Calu3 (cell line): ENCODE results near the gene ERC2. TPM values are rescaled to one million over a fixed set of nuclear protein-coding genes. Genes with fewer than 3 reads are reported as not detected.

Experiments
- BruUV-seq: library from RNA; stranded (reverse); fragments of 400-500 nt; replicated peaks from 2 replicates; lab custom pipeline; 2021; lab: Mats Ljungman, UMichigan
- CTCF ChIA-PET: fragments of 300-600 bp; sonication (Branson Sonifier 250); formaldehyde crosslinking; loops from one replicate; lab custom pipeline; 2022; ENCODE audit warnings: antibody characterized with exemption; lab: Charles Lee
- DNase-seq: peaks from one replicate; pipeline ENCODE4 v3.0.0; 2022
- H3K27ac Mint-ChIP-seq: one replicate; pipeline ENCODE4 v1.8.0; 2022; ENCODE audit warnings: mixed read lengths; ENCODE audit not compliant: unreplicated experiment
- H3K27me3 Mint-ChIP-seq: one replicate; pipeline ENCODE4 v1.8.0; 2022; ENCODE audit warnings: mixed read lengths; ENCODE audit not compliant: unreplicated experiment
- H3K36me3 Mint-ChIP-seq: one replicate; pipeline ENCODE4 v1.8.0; 2022; ENCODE audit warnings: mild to moderate bottlenecking, moderate library complexity, mixed read lengths; ENCODE audit not compliant: insufficient read depth, unreplicated experiment
- H3K4me1 Mint-ChIP-seq: one replicate; pipeline ENCODE4 v1.8.0; 2022; ENCODE audit warnings: mild to moderate bottlenecking, low read depth, mixed read lengths; ENCODE audit not compliant: unreplicated experiment
- H3K4me3 Mint-ChIP-seq: one replicate; pipeline ENCODE4 v1.8.0; 2022; ENCODE audit warnings: mild to moderate bottlenecking, low read depth, moderate library complexity, mixed read lengths; ENCODE audit not compliant: unreplicated experiment
- H3K9me3 Mint-ChIP-seq: one replicate; pipeline ENCODE4 v1.8.0; 2022; ENCODE audit warnings: low read depth, mixed read lengths; ENCODE audit not compliant: unreplicated experiment
- CTCF ChIP-seq: fragments of 200-600 bp; IDR thresholded peaks from one replicate; pipeline ENCODE4 v1.8.0; 2022; ENCODE audit warnings: antibody characterized with exemption; ENCODE audit not compliant: unreplicated experiment
- intact Hi-C: fragments of 100-400 bp; cut with micrococcal nuclease; formaldehyde crosslinking; loops from one replicate; pipeline ENCODE4 v1.10.0; 2022; ENCODE audit not compliant: unreplicated experiment
- total RNA-seq: library from RNA; stranded (reverse); gene quantifications from 2 replicates; pipeline ENCODE4 v1.2.3, GENCODE V29; 2022

The ERC2 gene
- total RNA-seq, 1 experiment from 2014 or later, result 0.73 TPM

DNA sequence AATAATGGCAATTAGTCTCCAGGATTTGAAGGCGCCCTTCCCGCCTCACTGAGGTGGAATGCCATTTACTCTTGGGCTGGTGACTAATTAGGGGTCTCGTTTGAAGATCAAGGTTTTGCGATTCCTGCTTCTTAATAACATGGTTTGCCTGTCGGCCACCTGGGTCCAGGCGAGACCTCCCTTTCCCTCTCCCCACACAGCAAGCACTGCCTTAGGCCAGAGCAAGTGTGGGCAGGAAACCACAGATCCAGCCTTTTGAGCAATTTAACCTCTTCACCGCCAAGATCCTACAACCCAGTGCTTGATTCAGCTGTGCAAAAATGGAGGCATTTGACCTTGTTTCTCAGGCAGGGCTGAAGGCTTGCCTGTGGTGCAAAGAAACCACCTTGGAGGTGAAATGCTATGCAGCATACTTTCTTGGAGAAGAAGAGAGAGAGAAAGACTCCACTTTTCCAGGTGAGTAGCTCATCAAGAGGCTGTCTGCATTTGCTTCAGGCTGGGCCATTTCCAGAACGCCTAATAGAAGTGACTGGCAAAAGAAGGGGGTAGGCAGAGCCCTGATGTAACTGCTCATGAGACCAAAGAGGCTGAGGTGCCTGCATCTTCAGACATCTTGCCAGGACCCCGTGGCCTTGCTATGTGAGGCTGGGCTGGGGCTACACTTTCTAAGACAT lies 947.1 kb downstream of the ERC2 start:
- intact Hi-C loops, result no loop called here
- no peak for DNase-seq
- CTCF ChIA-PET, result interaction anchor here (0.7 kb wide), 1 partner anchor 84 kb away, joined by 4 read pairs; no protein-coding TSS in a partner anchor
- no peak overlapping the region for H3K27ac Mint-ChIP-seq
- H3K4me3 Mint-ChIP-seq, result no peak overlapping the region
- H3K9me3 Mint-ChIP-seq, result peaks cover 4% of the 10 kb centered on the region
- no peak for TF ChIP-seq CTCF
- peaks cover 4% of the 10 kb centered on the region for H3K36me3 Mint-ChIP-seq
- H3K27me3 Mint-ChIP-seq, result no peaks in the 10 kb centered on the region
- no peaks in the 10 kb centered on the region for H3K4me1 Mint-ChIP-seq
- no TSS peak for BruUV-seq

DNA sequence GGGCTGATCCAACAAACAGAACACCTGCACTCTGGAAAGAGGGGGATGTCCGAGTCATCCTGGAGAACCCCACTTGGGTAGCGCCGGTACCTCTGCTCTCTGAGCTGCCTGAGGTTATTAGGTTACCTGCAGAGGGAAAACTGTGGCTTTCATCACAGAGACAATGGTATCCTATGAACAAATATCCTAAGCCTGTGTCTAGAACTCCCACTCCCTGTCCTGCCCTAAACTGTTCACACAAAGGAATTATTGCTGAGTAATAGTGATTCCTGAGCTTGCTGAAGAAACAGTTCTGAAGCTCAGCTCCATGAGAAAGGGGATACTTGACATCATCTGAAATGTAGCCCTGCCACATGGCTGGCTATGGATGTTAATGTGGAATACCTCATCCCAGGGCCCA lies 949.2 kb downstream of the ERC2 start:
- Mint-ChIP-seq H3K9me3 (no peaks in the 10 kb centered on the region), H3K4me3 (no peak overlapping the region), H3K36me3 (no peaks in the 10 kb centered on the region), H3K27me3 (no peaks in the 10 kb centered on the region), H3K27ac (no peak overlapping the region), H3K4me1 (no peaks in the 10 kb centered on the region)
- CTCF ChIA-PET, result no interaction called here
- TF ChIP-seq CTCF, result no peak
- intact Hi-C loops, result no loop called here
- no peak for DNase-seq
- no TSS peak for BruUV-seq

DNA sequence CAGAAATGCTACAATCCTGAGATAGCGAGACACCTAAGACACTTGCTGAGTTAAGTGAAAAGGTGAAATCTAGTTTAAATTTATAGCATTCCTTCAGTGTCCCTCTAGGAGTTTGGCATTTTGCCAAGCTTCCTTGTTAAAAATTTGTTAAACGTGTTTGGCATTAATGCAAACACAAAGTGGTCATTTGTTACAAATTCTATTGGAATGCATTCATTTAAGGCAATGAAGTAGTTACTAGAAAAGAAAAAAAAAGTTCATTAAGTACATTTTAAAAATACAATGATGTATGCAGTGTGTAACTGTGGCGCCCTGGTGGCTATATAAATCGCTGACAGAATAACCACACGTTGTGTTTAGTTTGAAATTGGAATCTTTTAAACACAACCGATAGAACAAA lies 949.8 kb downstream of the ERC2 start:
- intact Hi-C loops, result no loop called here
- peak; percentile 17 for DNase-seq
- TF ChIP-seq CTCF, result no peak
- Mint-ChIP-seq H3K4me3 (no peak overlapping the region), H3K27ac (no peak overlapping the region), H3K9me3 (no peaks in the 10 kb centered on the region), H3K27me3 (peaks cover 3% of the 10 kb centered on the region), H3K4me1 (no peaks in the 10 kb centered on the region), H3K36me3 (no peaks in the 10 kb centered on the region)
- no TSS peak for BruUV-seq
- CTCF ChIA-PET, result no interaction called here

DNA sequence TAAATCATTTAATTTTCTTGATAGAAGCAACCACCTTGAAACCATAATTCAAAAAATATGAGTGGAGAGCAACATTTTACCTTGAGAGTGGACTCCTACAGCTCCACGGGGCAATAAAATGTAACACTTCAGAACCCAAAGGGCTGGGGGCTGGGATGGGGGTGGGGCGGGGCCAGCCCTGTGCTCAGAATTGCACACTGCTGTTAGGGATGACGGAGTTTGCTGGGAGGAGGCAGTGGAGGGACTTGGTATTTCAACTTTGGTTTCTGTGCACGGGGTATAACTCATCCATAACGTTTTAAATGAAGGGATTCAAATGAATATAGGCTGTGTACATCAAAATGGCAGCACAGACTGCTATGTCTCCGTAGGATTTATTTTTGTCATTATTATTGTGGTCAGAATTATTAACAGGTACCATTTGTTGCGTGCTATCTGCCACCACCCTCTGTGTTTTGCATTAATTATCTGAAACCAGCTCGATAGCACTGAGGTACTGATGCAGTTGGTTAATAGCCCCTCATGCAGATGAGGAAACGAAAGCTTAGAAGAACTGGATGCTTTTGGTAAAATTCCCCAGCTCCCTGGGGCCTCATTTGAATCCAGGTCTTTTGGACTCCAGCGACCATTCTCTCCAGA lies 951.8 kb downstream of the ERC2 start:
- no peak for DNase-seq
- Mint-ChIP-seq H3K4me1 (no peaks in the 10 kb centered on the region), H3K4me3 (no peak overlapping the region), H3K27me3 (peaks cover 12% of the 10 kb centered on the region), H3K9me3 (peaks cover 3% of the 10 kb centered on the region), H3K36me3 (no peaks in the 10 kb centered on the region), H3K27ac (no peak overlapping the region)
- BruUV-seq, result no TSS peak
- TF ChIP-seq CTCF, result no peak
- CTCF ChIA-PET, result interaction anchor here (0.6 kb wide), 1 partner anchor 686 kb away, joined by 8 read pairs; no protein-coding TSS in a partner anchor
- intact Hi-C loops, result no loop called here
